Measurements from ENCODE around the gene AP5B1. TPM values are rescaled to one million over a fixed set of nuclear protein-coding genes. Genes with fewer than 3 reads are reported as not detected.

The AP5B1 gene
- total RNA-seq, 2 experiments from 2014 or later, result 13.6 to 14.5 TPM

DNA sequence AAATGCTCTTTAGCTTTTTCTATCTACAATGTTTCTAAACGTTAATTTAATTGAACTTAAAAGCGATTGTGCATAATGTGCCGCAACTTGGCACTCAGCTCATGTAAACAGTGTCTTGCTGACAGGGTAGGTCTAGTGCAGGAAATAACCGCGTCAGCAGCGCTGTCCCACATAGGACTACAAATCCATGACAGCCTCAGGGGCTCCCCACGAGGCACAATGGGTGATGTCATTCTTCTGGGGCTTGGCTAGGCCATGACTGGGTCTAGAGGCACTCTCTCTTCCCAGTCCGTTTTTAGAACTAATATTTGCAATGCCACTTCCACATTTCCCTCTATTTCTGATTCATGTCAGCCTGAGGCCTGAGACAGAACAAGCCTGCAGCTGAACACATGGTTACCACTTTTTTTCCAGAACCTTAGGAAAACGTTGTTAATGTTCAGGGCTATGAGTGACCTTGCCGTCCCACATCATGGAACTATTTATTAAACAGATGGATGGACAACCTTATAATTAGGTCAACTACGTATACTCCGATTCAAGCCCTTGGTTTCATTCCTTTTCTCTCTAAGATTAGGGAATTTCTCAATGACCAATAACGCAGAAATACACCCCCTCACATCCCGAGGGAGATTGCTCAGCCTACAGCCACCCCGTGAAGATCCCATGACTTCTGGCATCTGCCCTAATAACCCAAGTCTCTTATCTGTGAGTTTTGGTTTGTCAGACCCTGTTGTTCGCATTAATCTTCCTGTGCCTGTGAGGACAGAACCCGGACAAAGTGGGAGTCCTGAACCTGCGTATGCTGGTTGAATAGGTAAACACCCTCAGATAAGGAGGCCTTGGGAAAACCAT, 33.6 kb upstream of the AP5B1 start:
- no peaks in the 10 kb centered on the region for H3K36me3 Mint-ChIP-seq
- H3K4me3 Mint-ChIP-seq, result no peak overlapping the region
- ChIA-PET CTCF (interaction anchor here (1.0 to 6.2 kb wide), 4 partner anchors 23 to 74 kb away, joined by 3 to 126 read pairs (median 10); partner anchors contain the start of genes AP5B1 and FIBP), POLR2A (no interaction called here)
- H3K27ac Mint-ChIP-seq, result no peak overlapping the region
- no peaks in the 10 kb centered on the region for H3K27me3 Mint-ChIP-seq
- H3K4me1 Mint-ChIP-seq (ENCODE audit: low read depth), result peaks cover 10% of the 10 kb centered on the region
- DNase-seq, result no peak
- H3K9me3 Mint-ChIP-seq, result no peaks in the 10 kb centered on the region
- intact Hi-C loops (cut with micrococcal nuclease), result no loop called here

DNA sequence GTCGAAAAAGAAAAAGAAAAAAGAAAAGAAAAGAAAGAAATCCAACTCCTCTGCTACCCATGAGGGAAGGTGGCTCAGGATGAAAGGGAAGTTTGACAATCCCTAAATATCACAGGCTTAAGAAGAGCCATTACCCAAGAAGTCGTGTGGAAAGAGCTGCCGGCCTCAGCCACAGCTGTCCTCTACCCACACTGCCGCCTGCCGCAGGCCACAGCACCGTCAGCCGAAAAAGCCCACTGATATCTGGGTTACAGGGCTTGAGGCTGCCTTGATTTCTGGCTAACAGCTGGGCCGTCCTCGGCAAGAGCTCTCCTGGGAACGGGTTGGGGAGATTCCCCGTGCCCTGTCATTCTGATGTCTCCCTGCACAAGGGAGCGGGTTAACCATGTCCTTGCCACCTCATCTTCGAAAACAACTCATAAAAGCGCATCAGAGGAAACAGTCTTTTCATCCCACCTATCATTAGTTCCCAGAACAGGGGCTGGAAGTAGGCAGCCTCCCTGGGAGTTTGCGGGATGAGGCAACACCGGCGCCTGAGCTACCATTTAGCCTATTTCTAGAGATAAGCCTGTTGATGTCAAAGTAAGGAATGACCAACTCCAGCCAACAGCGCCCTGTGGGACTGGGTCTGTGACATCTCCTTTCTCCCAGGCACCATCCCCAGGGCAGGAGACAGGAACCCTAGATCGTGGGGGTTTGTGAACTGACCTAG, 31.1 kb upstream of the AP5B1 start:
- intact Hi-C loops (cut with micrococcal nuclease), result no loop called here
- POLR2A ChIA-PET, result interaction anchor here (0.6 kb wide), 1 partner anchor 638 kb away, joined by 3 read pairs; no protein-coding TSS in a partner anchor
- no peak for DNase-seq
- CTCF ChIA-PET, result interaction anchor here (1.0 to 3.1 kb wide), 3 partner anchors 30 to 42 kb away, joined by 3 to 16 read pairs (median 3); no protein-coding TSS in a partner anchor
- Mint-ChIP-seq H3K4me1 (ENCODE audit: low read depth) (peaks cover 4% of the 10 kb centered on the region), H3K27me3 (peaks cover 2% of the 10 kb centered on the region), H3K9me3 (no peaks in the 10 kb centered on the region), H3K36me3 (no peaks in the 10 kb centered on the region), H3K27ac (no peak overlapping the region), H3K4me3 (no peak overlapping the region)

DNA sequence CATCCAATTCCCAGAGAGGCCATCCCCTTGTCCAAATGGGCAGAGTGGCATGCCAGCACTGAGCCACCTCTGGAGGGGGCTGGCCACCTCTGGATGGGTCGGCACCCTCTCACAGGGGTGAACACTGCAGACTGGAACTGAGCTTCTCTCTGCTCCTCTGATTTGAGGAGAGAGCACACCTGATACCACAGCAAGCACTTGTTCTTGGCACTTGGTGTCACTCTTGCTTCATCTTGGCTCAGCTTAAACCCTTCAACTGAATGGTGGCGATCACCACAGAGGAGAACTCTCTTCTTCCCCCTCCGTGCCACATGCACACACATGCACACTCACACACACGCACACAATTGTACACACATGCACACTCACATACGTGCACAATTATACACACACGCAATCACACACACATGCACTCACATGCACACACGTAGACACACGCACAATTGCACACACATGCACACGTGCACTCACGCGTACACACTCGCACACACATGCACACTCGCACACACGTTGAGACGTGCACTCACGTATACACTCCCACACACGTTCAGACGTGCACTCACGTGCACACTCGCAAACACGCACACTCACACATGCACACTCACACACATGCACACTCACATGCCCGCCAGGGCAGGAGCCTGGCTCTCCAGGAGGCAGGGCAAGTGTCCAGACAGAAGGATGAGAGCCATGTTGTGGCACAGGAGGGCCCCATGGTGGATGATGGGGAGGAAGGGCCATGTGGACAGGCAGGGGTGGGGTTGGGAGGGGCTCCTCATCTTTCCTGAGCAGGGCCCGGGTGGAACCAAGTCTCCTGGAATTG, 29.5 kb upstream of the AP5B1 start:
- no peak overlapping the region for H3K4me3 Mint-ChIP-seq
- CTCF ChIA-PET, result interaction anchor here (0.7 to 4.0 kb wide), 4 partner anchors 8 to 1743 kb away, joined by 3 to 19 read pairs (median 8); no protein-coding TSS in a partner anchor

DNA sequence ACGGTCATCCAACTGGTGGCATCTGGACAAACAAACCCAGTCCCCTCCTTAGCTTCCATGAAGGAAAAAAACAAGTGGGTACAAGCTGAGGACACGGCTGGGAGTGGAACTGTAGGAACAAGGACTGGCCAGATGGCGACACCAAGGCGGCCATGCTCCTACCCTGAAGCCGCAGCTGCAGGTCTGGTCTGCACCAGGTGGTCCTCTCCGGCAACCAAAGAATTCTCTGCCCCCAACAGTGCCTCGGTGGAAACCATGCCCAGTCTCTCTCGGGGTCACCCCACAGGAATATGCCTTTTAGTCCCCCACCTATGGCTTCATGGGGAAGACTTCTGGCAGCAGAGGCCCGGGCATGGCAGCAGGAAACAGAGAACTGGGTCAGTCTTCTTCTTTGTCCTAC, 28.7 kb upstream of the AP5B1 start:
- intact Hi-C loops (cut with micrococcal nuclease), result no loop called here
- Mint-ChIP-seq H3K27ac (no peak overlapping the region), H3K4me3 (no peak overlapping the region), H3K27me3 (peaks cover 3% of the 10 kb centered on the region), H3K9me3 (no peaks in the 10 kb centered on the region), H3K36me3 (no peaks in the 10 kb centered on the region), H3K4me1 (ENCODE audit: low read depth) (no peaks in the 10 kb centered on the region)
- POLR2A ChIA-PET, result no interaction called here
- CTCF ChIA-PET, result interaction anchor here (0.7 to 4.0 kb wide), 4 partner anchors 8 to 1744 kb away, joined by 3 to 19 read pairs (median 8); no protein-coding TSS in a partner anchor
- no peak for DNase-seq

More for the DNA sequence above, 29.5 kb upstream of the AP5B1 start:
- DNase-seq, result no peak
- H3K4me1 Mint-ChIP-seq (ENCODE audit: low read depth), result no peaks in the 10 kb centered on the region
- peaks cover 3% of the 10 kb centered on the region for H3K27me3 Mint-ChIP-seq
- no peaks in the 10 kb centered on the region for H3K36me3 Mint-ChIP-seq
- POLR2A ChIA-PET, result no interaction called here
- no peaks in the 10 kb centered on the region for H3K9me3 Mint-ChIP-seq
- H3K27ac Mint-ChIP-seq, result no peak overlapping the region
- intact Hi-C loops (cut with micrococcal nuclease), result no loop called here

DNA sequence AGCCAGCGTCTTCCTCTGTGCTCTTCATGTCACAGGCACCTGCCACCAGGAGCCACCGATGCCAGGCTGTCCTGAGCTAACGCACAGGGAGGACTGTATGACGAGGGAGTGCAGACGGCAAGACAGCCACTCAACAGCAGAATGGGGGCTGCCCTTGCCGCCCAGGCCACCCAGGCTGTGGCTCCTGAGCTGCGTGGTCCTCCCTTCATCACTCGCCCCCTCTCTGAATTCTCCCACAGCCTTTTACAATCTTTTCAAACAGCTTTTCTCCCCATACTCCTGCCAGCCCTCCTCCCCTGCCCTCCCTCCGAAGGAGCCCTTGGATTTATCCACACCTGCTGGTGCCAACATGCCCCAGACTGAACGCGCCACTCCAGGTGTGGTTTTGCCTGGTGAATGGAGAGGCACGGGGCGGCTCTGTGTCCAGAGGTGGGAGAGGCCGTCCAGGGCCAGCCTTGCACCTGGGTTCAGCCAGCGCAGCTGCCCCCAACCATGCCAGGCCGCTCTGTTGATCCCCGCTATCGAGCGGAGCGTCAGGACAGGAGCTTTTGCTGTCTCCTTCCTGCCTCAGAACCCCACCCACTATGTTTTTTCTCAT, 28.1 kb upstream of the AP5B1 start:
- Mint-ChIP-seq H3K9me3 (no peaks in the 10 kb centered on the region), H3K4me1 (ENCODE audit: low read depth) (no peaks in the 10 kb centered on the region), H3K27ac (no peak overlapping the region), H3K27me3 (peaks cover 8% of the 10 kb centered on the region), H3K4me3 (no peak overlapping the region), H3K36me3 (no peaks in the 10 kb centered on the region)
- no peak for DNase-seq
- intact Hi-C loops (cut with micrococcal nuclease), result no loop called here
- POLR2A ChIA-PET, result no interaction called here
- CTCF ChIA-PET, result interaction anchor here (0.6 to 4.0 kb wide), 3 partner anchors 9 to 76 kb away, joined by 3 to 19 read pairs (median 13); no protein-coding TSS in a partner anchor

DNA sequence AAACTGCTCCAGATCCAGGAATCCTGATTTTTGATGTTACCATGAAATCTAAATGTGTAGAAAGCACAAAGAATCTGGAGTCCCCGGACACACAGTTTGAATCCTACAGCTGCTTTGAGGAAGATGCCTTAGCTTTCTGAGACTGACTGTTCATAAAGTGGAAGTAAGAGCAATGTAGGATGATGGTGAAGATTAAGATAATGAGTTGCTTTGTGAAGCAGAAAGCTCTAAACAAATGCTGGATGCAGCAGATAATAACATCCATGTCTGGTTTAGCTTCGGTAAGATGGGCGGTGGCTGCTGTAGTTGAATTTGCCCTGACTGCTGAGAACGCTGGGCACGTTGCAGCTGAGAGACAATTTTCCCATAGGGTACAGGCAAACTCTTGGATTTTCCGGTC, 26.2 kb upstream of the AP5B1 start:
- Mint-ChIP-seq H3K36me3 (no peaks in the 10 kb centered on the region), H3K4me3 (no peak overlapping the region), H3K27me3 (peaks cover 18% of the 10 kb centered on the region), H3K9me3 (no peaks in the 10 kb centered on the region), H3K4me1 (ENCODE audit: low read depth) (no peaks in the 10 kb centered on the region), H3K27ac (no peak overlapping the region)
- DNase-seq, result no peak
- intact Hi-C loops (cut with micrococcal nuclease), result no loop called here
- ChIA-PET POLR2A (interaction anchor here (0.6 kb wide), 1 partner anchor 1392 kb away, joined by 4 read pairs; no protein-coding TSS in a partner anchor), CTCF (interaction anchor here (1.4 to 4.0 kb wide), 4 partner anchors 11 to 102 kb away, joined by 3 to 19 read pairs (median 8); no protein-coding TSS in a partner anchor)

DNA sequence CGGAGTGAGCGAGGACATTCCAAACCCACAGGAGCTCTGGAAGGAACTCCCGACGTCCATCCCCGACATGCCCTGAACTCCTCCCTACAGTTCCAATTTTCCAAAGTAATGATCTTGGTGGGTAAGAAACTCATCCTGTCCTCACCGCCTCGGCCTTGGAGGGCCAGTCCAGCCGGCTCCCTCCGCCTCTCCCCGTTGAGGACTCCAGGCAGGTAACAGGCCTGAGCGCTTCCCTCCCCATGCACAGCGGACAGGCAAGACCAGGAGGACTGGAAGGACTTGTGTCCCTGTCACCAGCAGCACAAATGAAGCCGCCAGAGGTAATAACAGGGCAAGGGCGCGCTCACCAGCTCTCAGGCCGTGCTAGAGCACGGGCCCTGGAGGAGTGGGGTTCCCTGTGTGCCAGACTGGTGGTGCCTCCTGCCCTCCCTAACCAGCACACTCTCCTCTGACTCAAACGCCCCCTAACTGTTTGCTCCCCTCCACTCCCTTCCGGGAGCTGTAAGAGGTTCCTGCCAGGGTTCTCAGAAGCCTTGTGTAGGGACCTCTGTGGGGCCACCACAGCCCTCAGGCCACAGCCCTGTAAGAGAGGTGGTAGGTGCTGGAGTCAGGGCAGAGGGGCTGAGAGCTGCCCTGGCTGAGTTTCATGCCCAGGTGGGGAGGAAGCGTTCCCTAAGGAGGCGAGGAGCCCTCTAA, 23.2 kb upstream of the AP5B1 start:
- Mint-ChIP-seq H3K27me3 (peaks cover 22% of the 10 kb centered on the region), H3K9me3 (no peaks in the 10 kb centered on the region), H3K4me1 (ENCODE audit: low read depth) (no peaks in the 10 kb centered on the region), H3K36me3 (no peaks in the 10 kb centered on the region), H3K4me3 (no peak overlapping the region), H3K27ac (no peak overlapping the region)
- CTCF ChIA-PET, result interaction anchor here (3.0 kb wide), 1 partner anchor 33 kb away, joined by 11 read pairs; no protein-coding TSS in a partner anchor
- intact Hi-C loops (cut with micrococcal nuclease), result no loop called here
- DNase-seq, result no peak
- POLR2A ChIA-PET, result no interaction called here

DNA sequence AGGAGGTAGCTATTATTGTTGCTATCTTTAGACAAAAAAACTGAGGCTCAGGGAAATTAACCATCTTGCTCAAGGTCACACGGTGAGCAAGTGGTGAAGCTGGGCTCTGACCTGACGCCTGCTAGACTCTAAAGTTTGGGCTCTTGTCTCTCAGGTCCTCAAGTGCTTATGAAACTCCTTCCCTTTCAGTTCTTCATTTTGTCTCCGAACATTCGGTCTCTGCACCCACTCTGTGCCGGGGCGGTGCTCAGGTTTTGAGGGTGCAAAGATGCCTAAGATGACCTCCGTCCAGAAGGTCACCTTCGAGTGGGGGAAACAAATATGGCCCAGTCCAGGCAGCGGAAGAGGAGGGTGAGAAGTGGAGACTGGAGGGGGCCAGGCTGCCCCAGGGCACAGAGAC, 22.1 kb upstream of the AP5B1 start:
- intact Hi-C loops (cut with micrococcal nuclease), result no loop called here
- Mint-ChIP-seq H3K4me3 (no peak overlapping the region), H3K27me3 (peaks cover 25% of the 10 kb centered on the region)

DNA sequence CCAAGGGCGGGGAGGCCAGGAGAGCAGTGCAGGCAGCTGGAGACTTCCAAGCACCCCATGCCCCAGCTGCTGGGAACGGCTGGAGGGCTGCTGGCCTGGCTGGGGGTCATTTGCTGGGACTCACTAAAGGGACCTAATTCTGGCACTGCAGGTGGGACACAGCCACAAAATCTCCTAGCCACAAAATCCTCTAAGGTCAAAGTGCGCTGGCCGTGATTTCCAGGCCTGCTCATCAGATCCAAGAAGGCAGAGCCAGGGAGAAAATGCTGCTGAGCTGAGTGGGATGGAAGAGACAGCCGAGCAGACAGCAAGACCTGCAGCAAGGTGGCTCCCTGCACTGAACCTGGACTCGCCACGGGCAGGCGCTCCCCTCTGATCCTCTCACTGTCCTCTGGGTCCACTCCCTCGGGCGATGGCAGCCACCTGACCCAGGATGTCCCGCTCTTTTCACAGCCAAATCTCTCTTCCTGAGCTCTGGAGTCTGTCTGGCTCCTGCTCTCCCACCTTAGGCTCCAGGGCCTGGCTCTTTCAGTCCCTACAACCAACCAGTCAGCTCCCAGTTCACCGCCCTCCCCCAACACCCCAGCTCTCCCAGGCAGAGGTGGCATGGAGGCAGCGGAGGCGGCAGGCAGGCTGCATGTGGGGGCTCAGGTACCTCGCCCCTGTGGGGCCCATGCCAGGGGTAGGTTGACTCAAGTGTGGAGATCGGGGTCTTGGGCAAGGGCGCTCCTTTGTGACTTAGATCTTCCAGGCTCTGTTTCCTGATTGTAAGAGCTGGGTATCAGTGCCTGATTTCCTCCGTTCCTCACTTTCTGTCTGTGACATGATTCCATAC, 20.6 kb upstream of the AP5B1 start:
- peaks cover 22% of the 10 kb centered on the region for H3K27me3 Mint-ChIP-seq
- H3K36me3 Mint-ChIP-seq, result no peaks in the 10 kb centered on the region
- intact Hi-C loops (cut with micrococcal nuclease), result no loop called here
- DNase-seq, result no peak
- CTCF ChIA-PET, result interaction anchor here (1.4 kb wide), 1 partner anchor 22 kb away, joined by 8 read pairs; no protein-coding TSS in a partner anchor
- H3K9me3 Mint-ChIP-seq, result no peaks in the 10 kb centered on the region
- H3K4me3 Mint-ChIP-seq, result no peak overlapping the region
- no peak overlapping the region for H3K27ac Mint-ChIP-seq
- POLR2A ChIA-PET, result no interaction called here
- H3K4me1 Mint-ChIP-seq (ENCODE audit: low read depth), result no peaks in the 10 kb centered on the region

More for the DNA sequence above, 22.1 kb upstream of the AP5B1 start:
- H3K36me3 Mint-ChIP-seq, result no peaks in the 10 kb centered on the region
- POLR2A ChIA-PET, result no interaction called here
- no peaks in the 10 kb centered on the region for H3K4me1 Mint-ChIP-seq (ENCODE audit: low read depth)
- no peaks in the 10 kb centered on the region for H3K9me3 Mint-ChIP-seq
- DNase-seq, result no peak
- no peak overlapping the region for H3K27ac Mint-ChIP-seq
- CTCF ChIA-PET, result interaction anchor here (0.5 to 1.1 kb wide), 3 partner anchors 23 to 556 kb away, joined by 3 to 4 read pairs (median 3); no protein-coding TSS in a partner anchor

DNA sequence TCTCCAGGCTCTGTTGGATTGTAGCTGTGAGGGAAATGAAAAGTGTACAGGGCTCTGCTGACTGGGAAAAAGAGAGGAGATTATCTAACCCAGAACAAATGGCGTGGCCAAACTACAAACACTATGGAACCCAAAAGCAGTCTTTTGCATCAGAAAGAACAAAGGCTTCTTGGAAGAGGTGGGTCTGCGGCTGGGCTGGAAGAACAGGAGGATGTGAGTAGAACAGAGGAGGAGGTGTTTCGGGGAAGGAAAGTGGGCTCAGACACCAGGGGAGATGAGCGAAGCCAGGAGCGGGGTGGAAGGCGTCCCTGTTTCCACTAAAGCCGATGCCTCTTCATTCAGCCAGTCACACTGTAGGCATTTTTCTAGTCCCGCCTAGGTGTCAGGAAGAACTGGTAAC, 18.1 kb upstream of the AP5B1 start:
- ChIA-PET CTCF (interaction anchor here (0.9 to 1.4 kb wide), 2 partner anchors 19 to 87 kb away, joined by 3 to 4 read pairs; no protein-coding TSS in a partner anchor), POLR2A (no interaction called here)
- Mint-ChIP-seq H3K4me3 (no peak overlapping the region), H3K27ac (no peak overlapping the region), H3K9me3 (no peaks in the 10 kb centered on the region), H3K4me1 (ENCODE audit: low read depth) (no peaks in the 10 kb centered on the region), H3K36me3 (no peaks in the 10 kb centered on the region), H3K27me3 (peaks cover 19% of the 10 kb centered on the region)
- DNase-seq, result no peak
- intact Hi-C loops (cut with micrococcal nuclease), result no loop called here

Measured in activated CD4-positive, alpha-beta memory T cell treated with anti-CD3 and anti-CD28 coated beads for 36 hours (primary cell).